Measurements from ENCODE around the gene RNF213. TPM values are rescaled to one million over a fixed set of nuclear protein-coding genes. Genes with fewer than 3 reads are reported as not detected.

RNF213 gene
- total RNA-seq, 1 experiment from 2014 or later = 44.5 TPM

DNA sequence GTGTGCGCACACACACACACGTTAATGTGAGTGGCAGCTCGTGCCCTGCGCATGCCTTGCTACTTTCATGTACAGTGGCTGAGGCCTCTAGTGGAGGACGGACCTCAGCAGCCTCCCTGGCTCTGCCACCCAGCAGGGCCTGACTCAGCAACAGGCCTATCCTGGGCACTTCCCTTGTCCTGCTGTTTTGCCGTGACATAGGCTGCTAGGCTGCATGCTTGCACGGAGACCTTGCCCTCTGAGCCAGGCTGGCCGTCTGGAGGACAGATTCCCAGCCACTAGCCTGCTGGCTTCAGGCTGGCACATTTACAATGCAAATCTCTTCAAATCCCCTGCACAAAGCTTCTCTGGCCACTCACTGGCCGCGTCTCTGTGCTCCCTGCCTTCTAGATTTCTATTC is 9.5 kb downstream of the RNF213 start:
- DNase-seq (ENCODE audit: low read depth, low spot score) (no peak), ATAC-seq (no peak)
- TF ChIP-seq FOSL1 (IDR thresholded peaks at IDR 0.05; ENCODE audit: low read depth) = no peak
- TF ChIP-seq, protein P1, sequence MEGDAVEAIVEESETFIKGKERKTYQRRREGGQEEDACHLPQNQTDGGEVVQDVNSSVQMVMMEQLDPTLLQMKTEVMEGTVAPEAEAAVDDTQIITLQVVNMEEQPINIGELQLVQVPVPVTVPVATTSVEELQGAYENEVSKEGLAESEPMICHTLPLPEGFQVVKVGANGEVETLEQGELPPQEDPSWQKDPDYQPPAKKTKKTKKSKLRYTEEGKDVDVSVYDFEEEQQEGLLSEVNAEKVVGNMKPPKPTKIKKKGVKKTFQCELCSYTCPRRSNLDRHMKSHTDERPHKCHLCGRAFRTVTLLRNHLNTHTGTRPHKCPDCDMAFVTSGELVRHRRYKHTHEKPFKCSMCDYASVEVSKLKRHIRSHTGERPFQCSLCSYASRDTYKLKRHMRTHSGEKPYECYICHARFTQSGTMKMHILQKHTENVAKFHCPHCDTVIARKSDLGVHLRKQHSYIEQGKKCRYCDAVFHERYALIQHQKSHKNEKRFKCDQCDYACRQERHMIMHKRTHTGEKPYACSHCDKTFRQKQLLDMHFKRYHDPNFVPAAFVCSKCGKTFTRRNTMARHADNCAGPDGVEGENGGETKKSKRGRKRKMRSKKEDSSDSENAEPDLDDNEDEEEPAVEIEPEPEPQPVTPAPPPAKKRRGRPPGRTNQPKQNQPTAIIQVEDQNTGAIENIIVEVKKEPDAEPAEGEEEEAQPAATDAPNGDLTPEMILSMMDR (IDR thresholded peaks at IDR 0.05 in 2 of 3, conservative IDR thresholded peaks at IDR 0.05 in 1 of 3; ENCODE audit: borderline replicate concordance in 1 of 3, insufficient read depth in 1 of 3, low read depth in 2 of 3, low read length in 2 of 3) = no peak
- TF ChIP-seq, protein P2, sequence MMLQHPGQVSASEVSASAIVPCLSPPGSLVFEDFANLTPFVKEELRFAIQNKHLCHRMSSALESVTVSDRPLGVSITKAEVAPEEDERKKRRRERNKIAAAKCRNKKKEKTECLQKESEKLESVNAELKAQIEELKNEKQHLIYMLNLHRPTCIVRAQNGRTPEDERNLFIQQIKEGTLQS (IDR thresholded peaks at IDR 0.05) = no peak
- no peak for TF ChIP-seq ELF1 (IDR thresholded peaks at IDR 0.05; ENCODE audit: borderline replicate concordance, low read depth)
- TF ChIP-seq, protein P3, sequence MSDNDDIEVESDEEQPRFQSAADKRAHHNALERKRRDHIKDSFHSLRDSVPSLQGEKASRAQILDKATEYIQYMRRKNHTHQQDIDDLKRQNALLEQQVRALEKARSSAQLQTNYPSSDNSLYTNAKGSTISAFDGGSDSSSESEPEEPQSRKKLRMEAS (IDR thresholded peaks at IDR 0.05) = no peak
- TF ChIP-seq ZNF274 (IDR thresholded peaks at IDR 0.05; ENCODE audit: low read depth, low read length) = no peak
- no peak for TF ChIP-seq EZH2 (IDR thresholded peaks at IDR 0.05)
- TF ChIP-seq EGR1 (IDR thresholded peaks at IDR 0.05; ENCODE audit: low read depth) = no peak
- no peak for TF ChIP-seq YY1 (IDR thresholded peaks at IDR 0.05; ENCODE audit: extremely low read depth, insufficient replicate concordance, low read depth, low read length)
- no peak for TF ChIP-seq POLR2AphosphoS5 (IDR thresholded peaks at IDR 0.05; ENCODE audit: low read depth, low read length)
- no peak for TF ChIP-seq JUND (IDR thresholded peaks at IDR 0.05)
- TF ChIP-seq SP1 (IDR thresholded peaks at IDR 0.05; ENCODE audit: low read depth) = no peak
- no peak for TF ChIP-seq ZFX (IDR thresholded peaks at IDR 0.05)
- no peak for TF ChIP-seq SRF (IDR thresholded peaks at IDR 0.05; ENCODE audit: low read depth)
- TF ChIP-seq, protein P4, sequence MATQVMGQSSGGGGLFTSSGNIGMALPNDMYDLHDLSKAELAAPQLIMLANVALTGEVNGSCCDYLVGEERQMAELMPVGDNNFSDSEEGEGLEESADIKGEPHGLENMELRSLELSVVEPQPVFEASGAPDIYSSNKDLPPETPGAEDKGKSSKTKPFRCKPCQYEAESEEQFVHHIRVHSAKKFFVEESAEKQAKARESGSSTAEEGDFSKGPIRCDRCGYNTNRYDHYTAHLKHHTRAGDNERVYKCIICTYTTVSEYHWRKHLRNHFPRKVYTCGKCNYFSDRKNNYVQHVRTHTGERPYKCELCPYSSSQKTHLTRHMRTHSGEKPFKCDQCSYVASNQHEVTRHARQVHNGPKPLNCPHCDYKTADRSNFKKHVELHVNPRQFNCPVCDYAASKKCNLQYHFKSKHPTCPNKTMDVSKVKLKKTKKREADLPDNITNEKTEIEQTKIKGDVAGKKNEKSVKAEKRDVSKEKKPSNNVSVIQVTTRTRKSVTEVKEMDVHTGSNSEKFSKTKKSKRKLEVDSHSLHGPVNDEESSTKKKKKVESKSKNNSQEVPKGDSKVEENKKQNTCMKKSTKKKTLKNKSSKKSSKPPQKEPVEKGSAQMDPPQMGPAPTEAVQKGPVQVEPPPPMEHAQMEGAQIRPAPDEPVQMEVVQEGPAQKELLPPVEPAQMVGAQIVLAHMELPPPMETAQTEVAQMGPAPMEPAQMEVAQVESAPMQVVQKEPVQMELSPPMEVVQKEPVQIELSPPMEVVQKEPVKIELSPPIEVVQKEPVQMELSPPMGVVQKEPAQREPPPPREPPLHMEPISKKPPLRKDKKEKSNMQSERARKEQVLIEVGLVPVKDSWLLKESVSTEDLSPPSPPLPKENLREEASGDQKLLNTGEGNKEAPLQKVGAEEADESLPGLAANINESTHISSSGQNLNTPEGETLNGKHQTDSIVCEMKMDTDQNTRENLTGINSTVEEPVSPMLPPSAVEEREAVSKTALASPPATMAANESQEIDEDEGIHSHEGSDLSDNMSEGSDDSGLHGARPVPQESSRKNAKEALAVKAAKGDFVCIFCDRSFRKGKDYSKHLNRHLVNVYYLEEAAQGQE (IDR thresholded peaks at IDR 0.05; ENCODE audit: low read depth) = no peak
- H3K9me2 ChIP-seq (ENCODE audit: insufficient read depth) = no peaks in the 10 kb centered on the region
- ChIA-PET CTCF (no interaction called here), RAD21 (ENCODE audit: low non-redundant PET in 1 of 2, low total read pairs in 2 of 2, uncharacterized antibody in 2 of 2, unreplicated experiment in 2 of 2) (no interaction called here), POLR2A (no interaction called here)
- H2AFZ ChIP-seq (ENCODE audit: low read depth, low read length, poor library complexity, severe bottlenecking) = no peak overlapping the region
- no peaks in the 10 kb centered on the region for H3K27me3 ChIP-seq (ENCODE audit: insufficient read depth, low read length)
- H3K79me2 ChIP-seq (ENCODE audit: insufficient read depth, low read length) = no peaks in the 10 kb centered on the region
- H4K20me1 ChIP-seq (ENCODE audit: insufficient read depth) = no peaks in the 10 kb centered on the region
- H3K9ac ChIP-seq (ENCODE audit: low read length) = no peak overlapping the region
- no TSS peak for BruUV-seq (replicated peaks)
- no peaks in the 10 kb centered on the region for H3K9me3 ChIP-seq (ENCODE audit: control insufficient read depth in 1 of 2, insufficient read depth in 1 of 2, low read depth in 1 of 2, low read length in 2 of 2)
- no peak overlapping the region for H3K4me3 ChIP-seq (replicated peaks in 1 of 2; ENCODE audit: low read depth in 1 of 2, low read length in 2 of 2)
- H3K36me3 ChIP-seq (ENCODE audit: control insufficient read depth in 1 of 2, insufficient read depth in 2 of 2, low read length in 2 of 2) = no peaks in the 10 kb centered on the region
- H3K27ac ChIP-seq (ENCODE audit: low read depth, low read length) = no peak overlapping the region
- H3K4me2 ChIP-seq (ENCODE audit: low read length) = no peak overlapping the region
- no peaks in the 10 kb centered on the region for H3K4me1 ChIP-seq (ENCODE audit: control insufficient read depth in 1 of 2, insufficient read depth in 2 of 2, low read length in 2 of 2)
- intact Hi-C loops (cut with micrococcal nuclease) = no loop called here
